NCI-H2107 treated with DMSO at 0.1 percent for 48 hours (cell line): ENCODE measurements around the gene KLC1.
"Not testable (repeated sequence)": the region's sequence is repeated elsewhere in the genome, so short reads cannot be mapped to it uniquely, and the experiment has no call there.

Source experiments
- DNase-seq: peaks from one replicate; lab custom pipeline; 2025; ENCODE audit not compliant: unreplicated experiment; lab: John Stamatoyannopoulos, UW

The KLC1 gene

DNA sequence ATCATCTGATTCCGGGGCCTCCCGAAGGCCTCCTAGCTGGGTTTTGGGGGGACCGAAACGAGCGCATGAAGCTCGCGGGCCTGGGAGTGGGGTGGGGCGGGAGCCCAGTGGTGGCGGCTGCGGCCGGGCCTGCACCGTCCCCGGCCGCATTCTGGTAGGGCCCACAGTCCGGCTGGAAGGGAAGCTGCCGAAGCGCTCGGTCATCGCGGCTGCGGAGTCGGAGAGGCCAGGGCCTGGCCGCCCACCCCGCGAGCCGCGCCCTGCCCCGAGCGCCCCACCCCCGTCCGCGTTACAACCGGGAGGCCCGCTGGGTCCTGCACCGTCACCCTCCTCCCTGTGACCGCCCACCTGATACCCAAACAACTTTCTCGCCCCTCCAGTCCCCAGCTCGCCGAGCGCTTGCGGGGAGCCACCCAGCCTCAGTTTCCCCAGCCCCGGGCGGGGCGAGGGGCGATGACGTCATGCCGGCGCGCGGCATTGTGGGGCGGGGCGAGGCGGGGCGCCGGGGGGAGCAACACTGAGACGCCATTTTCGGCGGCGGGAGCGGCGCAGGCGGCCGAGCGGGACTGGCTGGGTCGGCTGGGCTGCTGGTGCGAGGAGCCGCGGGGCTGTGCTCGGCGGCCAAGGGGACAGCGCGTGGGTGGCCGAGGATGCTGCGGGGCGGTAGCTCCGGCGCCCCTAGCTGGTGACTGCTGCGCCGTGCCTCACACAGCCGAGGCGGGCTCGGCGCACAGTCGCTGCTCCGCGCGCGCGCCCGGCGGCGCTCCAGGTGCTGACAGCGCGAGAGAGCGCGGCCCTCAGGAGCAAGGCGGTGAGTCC, at the start of gene KLC1:
Gene KLC1 (plus strand): TSS at position 528 of the 819 bp plus-strand sequence. CDS start 25,354 bp downstream, outside the sequence.
- peak; percentile 33 for DNase-seq

GRCh38 chr14:103581206-103581605, 47.8 kb upstream of the KLC1 start:
- no peak for DNase-seq

GRCh38 chr14:103581954-103582703, 46.9 kb upstream of the KLC1 start:
- DNase-seq: no peak

DNA sequence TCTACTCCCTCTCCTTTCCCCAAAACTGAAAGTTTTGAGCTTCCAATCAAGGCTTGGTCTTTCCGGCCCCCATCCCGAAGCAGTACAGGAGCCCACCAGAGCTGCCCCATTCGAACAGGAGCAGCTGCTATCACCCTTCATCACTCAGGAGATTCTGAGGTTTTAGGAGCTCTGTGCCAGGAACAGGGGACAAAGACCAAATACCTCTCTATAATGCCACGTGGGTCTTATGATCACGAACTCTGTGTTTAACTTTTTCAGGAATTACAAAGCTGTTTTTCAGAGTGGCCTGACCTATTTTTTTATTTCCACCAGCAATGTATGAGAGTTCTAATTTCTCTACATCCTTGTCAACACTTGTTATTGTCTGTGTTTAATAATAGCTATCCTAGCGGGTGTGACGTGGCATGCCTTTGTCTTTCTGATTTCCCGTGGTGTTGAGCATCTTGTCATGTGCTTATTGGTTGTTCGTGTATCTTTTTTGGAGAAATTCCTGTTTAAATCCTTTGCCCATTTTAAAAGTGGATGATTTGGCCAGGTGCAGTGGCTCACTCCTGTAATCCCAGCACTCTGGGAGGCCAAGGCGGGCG, 44.6 kb upstream of the KLC1 start:
- DNase-seq: no peak

GRCh38 chr14:103593577-103593976, 35.4 kb upstream of the KLC1 start:
- DNase-seq: no peak

- peak; percentile 88 for DNase-seq
Measured at GRCh38 chr14:103594265-103594664, 34.7 kb upstream of the KLC1 start.

DNA sequence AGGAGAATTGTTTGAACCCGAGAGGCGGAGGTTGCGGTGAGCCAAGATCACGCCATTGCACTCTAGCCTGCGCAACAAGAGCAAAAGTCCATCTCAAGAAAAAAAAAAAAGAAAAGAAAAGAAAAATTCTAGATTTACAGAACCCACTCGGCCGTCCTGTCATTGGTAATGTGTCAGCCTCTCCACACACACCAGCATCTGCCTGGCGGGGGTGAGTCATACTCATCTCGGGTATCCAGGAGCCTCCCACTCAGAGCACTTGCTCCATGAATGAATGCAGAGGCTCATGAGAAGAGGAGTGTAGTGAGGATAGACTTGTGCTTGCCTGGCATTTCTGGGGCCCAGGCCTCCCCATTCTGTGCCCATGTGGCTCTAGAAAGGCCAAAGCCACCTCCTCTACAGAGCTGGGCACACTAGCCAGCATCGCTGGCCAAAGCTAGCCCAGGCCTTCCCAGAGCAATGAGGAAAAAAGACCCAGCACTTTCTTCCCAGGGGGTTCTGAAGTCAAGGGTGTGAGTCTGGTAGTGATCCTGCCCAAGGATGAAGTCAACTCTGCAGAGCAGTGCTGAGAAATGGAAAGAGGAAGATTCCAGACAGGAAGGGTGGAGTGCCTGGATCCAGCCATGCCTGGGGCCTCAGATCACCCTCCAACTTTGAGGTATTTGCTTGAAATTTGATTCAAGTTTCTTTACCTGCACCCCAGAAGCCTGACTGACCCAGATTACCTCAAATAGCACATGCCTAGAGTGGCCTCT, 31.2 kb upstream of the KLC1 start:
- peak; percentile 66 for DNase-seq

GRCh38 chr14:103600503-103600902, 28.5 kb upstream of the KLC1 start:
- DNase-seq: no peak

- no peak for DNase-seq
Measured at GRCh38 chr14:103604620-103605019, 24.4 kb upstream of the KLC1 start.

GRCh38 chr14:103606963-103607668, 21.9 kb upstream of the KLC1 start:
- DNase-seq: peak; percentile 97

- no peak for DNase-seq
Measured at GRCh38 chr14:103607822-103608221, 21.2 kb upstream of the KLC1 start.

DNA sequence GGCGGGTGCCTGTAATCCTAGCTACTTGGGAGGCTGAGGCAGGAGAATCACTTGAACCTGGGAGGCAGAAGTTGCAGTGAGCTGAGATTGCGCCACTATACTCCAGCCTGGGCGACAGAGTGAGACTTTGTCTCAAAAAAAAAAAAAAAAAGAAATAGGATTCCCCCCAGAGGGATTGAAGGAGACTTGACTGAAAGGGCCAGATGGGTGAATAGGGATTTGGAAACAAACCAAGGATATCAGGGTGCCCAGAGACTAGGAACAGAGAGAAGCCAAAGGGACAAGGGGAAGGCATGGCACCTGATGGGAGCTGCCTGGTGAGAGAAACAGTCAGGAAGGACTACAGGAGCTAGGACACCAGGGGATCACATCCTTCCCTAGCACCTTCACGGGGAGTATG, 19.9 kb upstream of the KLC1 start:
- not testable (repeated sequence) for DNase-seq

- DNase-seq: no peak
Measured at GRCh38 chr14:103611215-103611614, 17.8 kb upstream of the KLC1 start.

DNA sequence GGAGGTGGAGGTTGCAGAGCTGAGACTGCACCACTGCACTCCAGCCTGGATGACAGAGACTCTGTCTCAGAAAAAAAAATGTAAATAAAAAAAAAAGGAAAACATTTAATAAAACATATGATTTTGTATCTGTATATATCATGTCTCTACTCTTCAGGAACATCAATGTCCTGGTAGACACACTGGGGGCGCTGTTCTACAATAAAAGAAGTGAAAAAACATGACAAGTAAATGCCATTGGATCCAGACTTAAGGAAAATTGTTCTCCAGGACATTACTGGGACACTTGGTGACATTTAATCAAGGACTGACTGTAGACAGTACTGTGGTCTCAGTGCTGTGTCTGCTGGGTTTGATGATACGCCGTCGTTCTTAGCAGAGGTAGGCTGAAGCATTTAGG, 15.5 kb upstream of the KLC1 start:
- peak; percentile 37 for DNase-seq

DNA sequence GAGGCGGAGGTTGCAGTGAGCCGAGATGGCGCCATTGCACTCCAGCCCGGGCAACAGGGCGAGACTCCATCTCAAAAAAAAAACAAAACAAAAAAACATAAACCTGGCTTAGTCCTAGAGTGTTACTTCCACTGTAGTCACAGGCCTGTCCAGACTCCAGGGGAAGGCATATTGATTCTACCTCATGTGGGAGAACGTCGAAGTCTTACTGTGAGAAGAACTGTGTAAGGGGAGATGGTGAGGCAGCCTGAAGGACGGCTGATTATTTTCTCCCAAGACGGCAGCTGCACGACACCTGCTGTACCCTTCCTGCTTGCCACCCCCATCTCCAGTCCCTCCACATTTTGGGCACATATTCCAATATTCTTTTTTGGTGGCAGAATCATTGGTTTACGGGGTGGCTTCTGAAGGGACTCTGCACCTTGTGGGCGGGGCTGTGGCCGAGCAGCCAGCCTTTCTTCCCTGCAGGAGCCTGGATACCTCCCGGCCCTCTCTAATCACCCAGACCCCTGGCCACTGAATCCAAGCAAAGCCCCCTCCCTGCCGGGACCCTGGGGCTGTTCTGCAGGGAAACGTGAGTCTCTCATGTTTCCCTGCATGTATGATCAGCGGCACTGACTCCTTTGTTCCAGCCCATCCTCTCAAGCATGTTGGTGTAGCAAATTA, 12.2 kb upstream of the KLC1 start:
- DNase-seq: no peak

DNA sequence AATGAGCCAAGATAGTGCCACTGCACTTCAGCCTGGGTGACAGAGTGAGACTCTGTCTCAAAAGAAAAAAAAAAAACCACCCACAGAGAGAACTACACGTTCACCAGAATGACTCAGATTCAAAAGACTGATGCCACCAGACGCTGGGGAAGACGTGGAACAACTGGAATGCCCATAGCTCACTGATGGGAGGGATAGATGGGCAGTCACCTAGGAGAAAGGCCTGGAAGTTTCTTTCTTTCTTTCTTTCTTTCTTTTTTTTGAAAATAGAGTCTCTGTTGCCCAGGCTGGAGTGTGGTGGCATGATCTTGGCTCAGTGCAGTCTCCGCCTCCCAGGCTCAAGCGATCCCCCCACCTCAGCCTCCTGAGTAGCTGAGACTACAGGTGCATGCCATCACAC, 10.0 kb upstream of the KLC1 start:
- DNase-seq: no peak

DNA sequence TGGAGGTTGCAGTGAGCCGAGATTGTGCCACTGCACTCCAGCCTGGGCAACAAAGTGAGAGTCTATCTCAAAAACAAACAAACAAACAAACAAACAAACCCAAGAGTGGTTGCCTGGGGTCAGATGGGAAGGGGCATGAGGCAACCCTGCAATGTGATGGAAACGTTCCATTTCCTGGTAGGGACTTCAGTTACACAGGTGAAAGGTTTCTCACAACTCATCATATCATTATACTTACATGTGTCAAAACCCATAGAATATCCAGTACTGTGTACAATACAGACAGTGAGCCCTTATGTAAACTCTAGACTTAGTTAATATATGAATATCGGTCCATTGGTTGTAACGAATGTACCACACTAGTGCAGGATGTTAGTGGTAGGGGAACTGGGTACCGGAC, 7.2 kb upstream of the KLC1 start:
- DNase-seq: no peak

DNA sequence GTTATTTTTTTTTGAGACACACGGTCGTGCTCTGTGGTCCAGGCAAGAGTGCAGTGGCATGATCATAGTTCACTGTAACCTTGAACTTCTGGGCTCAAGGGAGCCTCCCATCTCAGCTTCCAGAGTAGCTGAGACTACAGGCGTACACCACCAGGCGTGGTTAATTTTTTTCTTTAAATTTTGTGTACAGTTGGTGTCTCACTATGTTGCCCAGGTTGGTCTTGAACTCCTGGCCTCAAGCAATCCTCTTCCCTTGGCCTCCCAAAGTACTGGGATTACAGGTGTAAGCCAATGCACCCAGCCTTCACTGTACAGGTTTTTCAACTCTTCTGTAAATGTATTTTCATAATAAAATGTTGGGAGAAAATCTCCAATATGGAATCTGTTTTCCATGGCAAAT, 5.7 kb upstream of the KLC1 start:
- no peak for DNase-seq

GRCh38 chr14:103623883-103624482, 5.0 kb upstream of the KLC1 start:
- DNase-seq: peak; percentile 70

- DNase-seq: no peak
Measured at GRCh38 chr14:103624860-103625259, 4.2 kb upstream of the KLC1 start.
